ENCODE measurements around the gene GRB7.

GRCh38 chr17:39754958-39755553, 17.3 kb downstream of the GRB7 start:
- TF ChIP-seq CTCF (conservative IDR thresholded peaks at IDR 0.05; ENCODE audit: low read depth, low read length) (no peak), POLR2A (IDR thresholded peaks at IDR 0.05; ENCODE audit: low read depth, low read length) (no peak), SMC3 (IDR thresholded peaks at IDR 0.05; ENCODE audit: low read depth, low read length) (no peak), ELK1 (IDR thresholded peaks at IDR 0.05; ENCODE audit: borderline replicate concordance, low read depth, low read length) (no peak), MXI1 (IDR thresholded peaks at IDR 0.05; ENCODE audit: borderline replicate concordance, low read depth, low read length) (no peak), NFE2L2 (IDR thresholded peaks at IDR 0.05; ENCODE audit: low read depth, low read length) (no peak), CEBPB (IDR thresholded peaks at IDR 0.05; ENCODE audit: low read depth, low read length) (no peak)

All from IMR-90 (cell line).